ENCODE results near the gene SHD. TPM values are rescaled to one million over a fixed set of nuclear protein-coding genes. Genes with fewer than 3 reads are reported as not detected.

SHD gene
- total and polyA plus RNA-seq, 5 donors = 23.9 to 75.1 (median 41.3) TPM

- H3K27ac ChIP-seq (ENCODE audit: low read length) = no peak overlapping the region
- ATAC-seq (no peak), DNase-seq (no peak)
- intact Hi-C loops (cut with DNase I) = no loop called here
- H3K27me3 ChIP-seq (ENCODE audit: control insufficient read depth, insufficient read depth) = no peaks in the 10 kb centered on the region
- H3K4me1 ChIP-seq (ENCODE audit: control insufficient read depth, insufficient read depth, low read length) = no peaks in the 10 kb centered on the region
- H3K9me3 ChIP-seq (ENCODE audit: control insufficient read depth, low read length) = no peaks in the 10 kb centered on the region
- H3K4me3 ChIP-seq (ENCODE audit: low read length) = no peak overlapping the region
- 95% methylated on average over 19 of the region's 19 CpGs for WGBS
These were observed 50.8 kb downstream of the SHD start for GRCh38 chr19:4329858-4330257.

GRCh38 chr19:4334929-4335570, 56.0 kb downstream of the SHD start:
- no peaks in the 10 kb centered on the region for H3K4me1 ChIP-seq (ENCODE audit: control insufficient read depth, insufficient read depth, low read length)
- WGBS = 95% methylated on average over 7 of the region's 7 CpGs
- H3K27ac ChIP-seq (ENCODE audit: low read length) = no peak overlapping the region
- ATAC-seq = no peak
- intact Hi-C loops (cut with DNase I) = no loop called here
- H3K27me3 ChIP-seq (ENCODE audit: control insufficient read depth, insufficient read depth) = no peaks in the 10 kb centered on the region
- H3K4me3 ChIP-seq (ENCODE audit: low read length) = no peak overlapping the region
- no peak for DNase-seq
- no peaks in the 10 kb centered on the region for H3K9me3 ChIP-seq (ENCODE audit: control insufficient read depth, low read length)

- 8% methylated on average over 14 of the region's 14 CpGs for WGBS
- Histone ChIP-seq H3K27me3 (ENCODE audit: control insufficient read depth, insufficient read depth) (no peaks in the 10 kb centered on the region), H3K4me1 (ENCODE audit: control insufficient read depth, insufficient read depth, low read length) (no peaks in the 10 kb centered on the region), H3K9me3 (ENCODE audit: control insufficient read depth, low read length) (no peaks in the 10 kb centered on the region), H3K27ac (ENCODE audit: low read length) (no peak overlapping the region), H3K4me3 (ENCODE audit: low read length) (peak overlapping the region; percentile 55)
- no peak for ATAC-seq
- peak in 2 of 3 donors; percentile 28 to 63 for DNase-seq
- intact Hi-C loops (cut with DNase I) = no loop called here
These were observed 58.9 kb downstream of the SHD start for GRCh38 chr19:4337906-4338440.

GRCh38 chr19:4338441-4339355, 59.6 kb downstream of the SHD start, which contains the start of gene STAP2:
Gene STAP2 (minus strand): TSS chr19:4338827. CDS start chr19:4338753, 74 bp downstream.
- DNase-seq (no peak), ATAC-seq (no peak)
- Histone ChIP-seq H3K27ac (ENCODE audit: low read length) (no peak within 1 kb of the TSS), H3K4me3 (ENCODE audit: low read length) (peak within 1 kb of the TSS; percentile 55), H3K27me3 (ENCODE audit: control insufficient read depth, insufficient read depth) (no peaks in the 10 kb centered on the region), H3K9me3 (ENCODE audit: control insufficient read depth, low read length) (no peaks in the 10 kb centered on the region), H3K4me1 (ENCODE audit: control insufficient read depth, insufficient read depth, low read length) (no peaks in the 10 kb centered on the region)
- WGBS = 47% methylated on average over 27 of the region's 27 CpGs
- intact Hi-C loops (cut with DNase I) = no loop called here

Other genes starting within 250 kb of the SHD start
- 10 to 100 TPM; 28.6 to 32.6 (median 31.6) TPM for gene ZBTB7A, start 212.4 kb upstream of the SHD start, total RNA-seq
- gene ZBTB7A, start 212.4 kb upstream of the SHD start, polyA plus RNA-seq = 17.5 TPM
- gene MAP2K2, start 155.1 kb upstream of the SHD start, total RNA-seq = 100 to 1,000 TPM; 113 to 134 (median 121) TPM
- gene MAP2K2, start 155.1 kb upstream of the SHD start, polyA plus RNA-seq = 151 TPM
- gene CREB3L3, start 125.6 kb upstream of the SHD start, total RNA-seq = not detected
- gene CREB3L3, start 125.6 kb upstream of the SHD start, polyA plus RNA-seq = not detected
- 10 to 100 TPM; 11.2 to 16.6 (median 13.1) TPM for gene SIRT6, start 96.7 kb upstream of the SHD start, total RNA-seq
- gene SIRT6, start 96.7 kb upstream of the SHD start, polyA plus RNA-seq = 15.8 TPM
- under 1 TPM; 0.31 to 0.88 (median 0.41) TPM for gene ANKRD24, start 96.6 kb upstream of the SHD start, total RNA-seq
- gene ANKRD24, start 96.6 kb upstream of the SHD start, polyA plus RNA-seq = 0.45 TPM
- gene EBI3, start 49.7 kb upstream of the SHD start, total RNA-seq = 1 to 10 TPM; 1.8 to 2.3 (median 2.1) TPM
- gene EBI3, start 49.7 kb upstream of the SHD start, polyA plus RNA-seq = 0.70 TPM
- 10 to 100 TPM in 2 of 4 donors, 1 to 10 TPM in 2; 9.7 to 12.4 (median 10.9) TPM for gene YJU2, start 32.2 kb upstream of the SHD start, total RNA-seq
- 17.7 TPM for gene YJU2, start 32.2 kb upstream of the SHD start, polyA plus RNA-seq
- gene TMIGD2, start 23.1 kb downstream of the SHD start, total RNA-seq = not detected
- 0.25 TPM for gene TMIGD2, start 23.1 kb downstream of the SHD start, polyA plus RNA-seq
- gene FSD1, start 25.3 kb downstream of the SHD start, total RNA-seq = not detected
- not detected for gene FSD1, start 25.3 kb downstream of the SHD start, polyA plus RNA-seq
- 10 to 100 TPM in 3 of 4 donors, 1 to 10 TPM in 1; 6.7 to 13.9 (median 11.3) TPM for gene STAP2, start 59.6 kb downstream of the SHD start, total RNA-seq
- 7.8 TPM for gene STAP2, start 59.6 kb downstream of the SHD start, polyA plus RNA-seq
- 10 to 100 TPM; 22.8 to 25.8 (median 25.2) TPM for gene MPND, start 64.3 kb downstream of the SHD start, total RNA-seq
- gene MPND, start 64.3 kb downstream of the SHD start, polyA plus RNA-seq = 24.9 TPM
- 10 to 100 TPM; 26.3 to 40.3 (median 31.8) TPM for gene SH3GL1, start 121.3 kb downstream of the SHD start, total RNA-seq
- gene SH3GL1, start 121.3 kb downstream of the SHD start, polyA plus RNA-seq = 27.7 TPM
- 1 to 10 TPM; 5.4 to 7.7 (median 6.2) TPM for gene CHAF1A, start 123.4 kb downstream of the SHD start, total RNA-seq
- 4.3 TPM for gene CHAF1A, start 123.4 kb downstream of the SHD start, polyA plus RNA-seq
- gene UBXN6, start 178.5 kb downstream of the SHD start, total RNA-seq = 100 to 1,000 TPM in 3 of 4 donors, 10 to 100 TPM in 1; 99.8 to 124 (median 112) TPM
- gene UBXN6, start 178.5 kb downstream of the SHD start, polyA plus RNA-seq = 135 TPM
- 10 to 100 TPM; 20.6 to 30.5 (median 28.6) TPM for gene HDGFL2, start 193.0 kb downstream of the SHD start, total RNA-seq
- 31.4 TPM for gene HDGFL2, start 193.0 kb downstream of the SHD start, polyA plus RNA-seq
- 100 to 1,000 TPM; 102 to 201 (median 112) TPM for gene PLIN4, start 239.2 kb downstream of the SHD start, total RNA-seq
- gene PLIN4, start 239.2 kb downstream of the SHD start, polyA plus RNA-seq = 171 TPM